Calu3 (cell line): Measurements from ENCODE around the gene RXFP3. TPM values are rescaled to one million over a fixed set of nuclear protein-coding genes. Genes with fewer than 3 reads are reported as not detected.
"Not testable (repeated sequence)": the region's sequence is repeated elsewhere in the genome, so short reads cannot be mapped to it uniquely, and the experiment has no call there.

Experiments
- BruUV-seq: library from RNA; stranded (reverse); fragments of 400-500 nt; replicated peaks from 2 replicates; lab custom pipeline; 2021; lab: Mats Ljungman, UMichigan
- CTCF ChIA-PET: fragments of 300-600 bp; sonication (Branson Sonifier 250); formaldehyde crosslinking; loops from one replicate; lab custom pipeline; 2022; ENCODE audit warnings: antibody characterized with exemption; lab: Charles Lee
- DNase-seq: peaks from one replicate; pipeline ENCODE4 v3.0.0; 2022
- H3K27ac Mint-ChIP-seq: one replicate; pipeline ENCODE4 v1.8.0; 2022; ENCODE audit warnings: mixed read lengths; ENCODE audit not compliant: unreplicated experiment
- H3K27me3 Mint-ChIP-seq: one replicate; pipeline ENCODE4 v1.8.0; 2022; ENCODE audit warnings: mixed read lengths; ENCODE audit not compliant: unreplicated experiment
- H3K36me3 Mint-ChIP-seq: one replicate; pipeline ENCODE4 v1.8.0; 2022; ENCODE audit warnings: mild to moderate bottlenecking, moderate library complexity, mixed read lengths; ENCODE audit not compliant: insufficient read depth, unreplicated experiment
- H3K4me1 Mint-ChIP-seq: one replicate; pipeline ENCODE4 v1.8.0; 2022; ENCODE audit warnings: mild to moderate bottlenecking, low read depth, mixed read lengths; ENCODE audit not compliant: unreplicated experiment
- H3K4me3 Mint-ChIP-seq: one replicate; pipeline ENCODE4 v1.8.0; 2022; ENCODE audit warnings: mild to moderate bottlenecking, low read depth, moderate library complexity, mixed read lengths; ENCODE audit not compliant: unreplicated experiment
- H3K9me3 Mint-ChIP-seq: one replicate; pipeline ENCODE4 v1.8.0; 2022; ENCODE audit warnings: low read depth, mixed read lengths; ENCODE audit not compliant: unreplicated experiment
- CTCF ChIP-seq: fragments of 200-600 bp; IDR thresholded peaks from one replicate; pipeline ENCODE4 v1.8.0; 2022; ENCODE audit warnings: antibody characterized with exemption; ENCODE audit not compliant: unreplicated experiment
- intact Hi-C: fragments of 100-400 bp; cut with micrococcal nuclease; formaldehyde crosslinking; loops from one replicate; pipeline ENCODE4 v1.10.0; 2022; ENCODE audit not compliant: unreplicated experiment
- total RNA-seq: library from RNA; stranded (reverse); gene quantifications from 2 replicates; pipeline ENCODE4 v1.2.3, GENCODE V29; 2022

RXFP3 gene
- total RNA-seq, 1 experiment from 2014 or later, result not detected

- CTCF ChIA-PET, result no interaction called here
- DNase-seq, result no peak
- Mint-ChIP-seq H3K27me3 (peaks cover 56% of the 10 kb centered on the region), H3K4me1 (peaks cover 9% of the 10 kb centered on the region), H3K9me3 (no peaks in the 10 kb centered on the region), H3K36me3 (no peaks in the 10 kb centered on the region), H3K4me3 (no peak overlapping the region), H3K27ac (no peak overlapping the region)
- BruUV-seq, result no TSS peak
- TF ChIP-seq CTCF, result no peak
- intact Hi-C loops, result loop anchor here (10.0 kb wide), 2 partner anchors 174 to 354 kb away; no protein-coding TSS in a partner anchor
Observed at GRCh38 chr5:33938881-33939280, 2.7 kb downstream of the RXFP3 start.

GRCh38 chr5:33939556-33940262 is 3.5 kb downstream of the RXFP3 start:
- Mint-ChIP-seq H3K27me3 (peaks cover 61% of the 10 kb centered on the region), H3K27ac (no peak overlapping the region)
- DNase-seq, result no peak

GRCh38 chr5:33941090-33941489 is 4.9 kb downstream of the RXFP3 start:
- no peak overlapping the region for H3K27ac Mint-ChIP-seq
- TF ChIP-seq CTCF, result no peak
- CTCF ChIA-PET, result interaction anchor here (0.5 kb wide), 1 partner anchor 69 kb away, joined by 4 read pairs; no protein-coding TSS in a partner anchor
- DNase-seq, result no peak
- H3K4me1 Mint-ChIP-seq, result no peaks in the 10 kb centered on the region
- H3K9me3 Mint-ChIP-seq, result no peaks in the 10 kb centered on the region
- intact Hi-C loops, result no loop called here
- no peaks in the 10 kb centered on the region for H3K36me3 Mint-ChIP-seq
- H3K27me3 Mint-ChIP-seq, result peaks cover 72% of the 10 kb centered on the region
- BruUV-seq, result no TSS peak
- no peak overlapping the region for H3K4me3 Mint-ChIP-seq

More at GRCh38 chr5:33939556-33940262, 3.5 kb downstream of the RXFP3 start:
- no TSS peak for BruUV-seq
- Mint-ChIP-seq H3K4me3 (no peak overlapping the region), H3K36me3 (no peaks in the 10 kb centered on the region), H3K9me3 (no peaks in the 10 kb centered on the region), H3K4me1 (peaks cover under 1% of the 10 kb centered on the region)
- intact Hi-C loops, result loop anchor here (10.0 kb wide), 2 partner anchors 175 to 355 kb away; no protein-coding TSS in a partner anchor
- no peak for TF ChIP-seq CTCF
- CTCF ChIA-PET, result no interaction called here

GRCh38 chr5:33944543-33945132 is 8.5 kb downstream of the RXFP3 start:
- Mint-ChIP-seq H3K4me3 (no peak overlapping the region), H3K4me1 (no peaks in the 10 kb centered on the region), H3K27ac (no peak overlapping the region), H3K27me3 (peaks cover 94% of the 10 kb centered on the region), H3K9me3 (no peaks in the 10 kb centered on the region), H3K36me3 (no peaks in the 10 kb centered on the region)
- BruUV-seq, result no TSS peak
- no peak for TF ChIP-seq CTCF
- CTCF ChIA-PET, result no interaction called here
- intact Hi-C loops, result no loop called here
- no peak for DNase-seq

GRCh38 chr5:33952175-33952574 is 16.0 kb downstream of the RXFP3 start:
- H3K4me1 Mint-ChIP-seq, H3K27ac Mint-ChIP-seq, CTCF ChIA-PET, DNase-seq, intact Hi-C loops, BruUV-seq, H3K4me3 Mint-ChIP-seq, H3K36me3 Mint-ChIP-seq, H3K9me3 Mint-ChIP-seq: not testable (repeated sequence)
- H3K27me3 Mint-ChIP-seq, result peaks cover 27% of the 10 kb centered on the region
